ENCODE measurements around the gene NUTM2G.
"Not testable (repeated sequence)": the region's sequence is repeated elsewhere in the genome, so short reads cannot be mapped to it uniquely, and the experiment has no call there.

NUTM2G gene

DNA sequence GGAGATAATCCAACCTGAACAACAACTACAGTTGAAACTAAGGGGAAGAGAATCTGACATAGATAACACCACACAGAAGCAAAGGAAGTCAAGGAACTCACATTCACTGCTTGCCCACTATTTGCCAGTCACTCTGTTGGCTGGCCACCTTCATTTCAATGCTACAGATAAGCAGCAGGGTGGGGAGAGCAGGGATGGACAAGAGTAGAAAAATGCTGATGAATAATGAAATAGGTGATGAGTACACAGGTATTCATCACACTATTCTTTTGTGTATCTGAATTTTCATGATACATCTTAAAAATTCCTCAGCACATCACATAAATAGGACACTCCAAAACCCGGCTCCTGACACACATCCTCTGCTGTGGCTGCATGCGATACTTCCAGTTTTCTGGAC, 21.9 kb downstream of the NUTM2G start:
- not testable (repeated sequence) for DNase-seq

DNA sequence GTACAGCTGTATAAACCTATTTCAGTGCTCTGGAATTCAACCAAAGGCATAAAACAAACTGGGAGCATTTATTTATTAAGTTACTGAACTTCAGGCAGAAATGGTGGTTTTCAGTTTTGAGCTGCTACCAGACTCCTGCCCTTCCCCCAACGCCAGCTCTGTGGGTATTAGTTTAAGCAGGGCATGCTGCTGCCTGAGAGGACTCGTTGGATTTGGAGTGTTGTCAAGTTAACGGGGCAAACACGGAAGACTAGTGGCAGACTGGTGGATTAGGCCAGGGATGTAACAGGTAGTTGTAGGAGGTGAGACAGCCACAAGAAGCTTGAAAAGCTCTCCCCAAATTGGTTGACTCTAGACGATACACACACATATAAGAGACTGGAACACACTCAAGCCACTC, 38.9 kb downstream of the NUTM2G start:
- not testable (repeated sequence) for DNase-seq

DNA sequence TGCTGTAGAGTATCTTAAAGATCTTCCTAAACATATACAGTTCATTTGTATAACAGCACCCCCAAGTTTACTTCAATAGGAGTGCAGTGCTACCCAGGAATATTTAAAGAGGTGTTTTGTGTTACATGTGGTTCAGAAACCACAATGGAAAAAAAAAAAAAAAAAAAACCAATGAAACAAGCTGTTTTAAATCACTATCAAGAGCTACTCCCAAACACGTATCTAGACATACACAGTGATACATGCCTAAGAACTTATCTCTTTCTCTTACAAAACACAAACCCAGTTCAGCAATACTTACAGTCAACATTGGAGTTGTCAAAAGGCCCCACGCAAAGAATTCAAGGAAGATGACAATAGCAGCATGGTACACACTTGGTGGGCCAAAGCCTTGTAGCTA, 43.9 kb downstream of the NUTM2G start:
- DNase-seq, result not testable (repeated sequence)

DNA sequence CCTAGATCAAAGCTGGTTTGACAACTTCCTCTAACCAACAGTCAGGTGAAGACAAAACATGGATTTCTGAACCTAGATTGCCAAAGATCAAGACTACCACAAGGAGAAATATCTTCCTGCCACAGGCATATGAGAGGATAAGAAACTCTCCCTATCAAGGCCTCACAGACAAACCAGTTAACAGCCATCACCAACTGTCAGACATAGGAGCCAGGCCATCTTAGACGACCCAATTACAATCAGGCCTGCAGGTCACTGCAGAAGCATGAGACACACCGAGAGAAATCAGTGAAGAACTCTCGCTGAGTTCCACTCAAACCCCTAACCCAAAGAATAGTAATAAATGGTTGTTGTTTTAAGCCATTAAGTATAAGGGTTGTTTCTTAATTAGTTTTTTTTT, 45.4 kb downstream of the NUTM2G start:
- not testable (repeated sequence) for DNase-seq

DNA sequence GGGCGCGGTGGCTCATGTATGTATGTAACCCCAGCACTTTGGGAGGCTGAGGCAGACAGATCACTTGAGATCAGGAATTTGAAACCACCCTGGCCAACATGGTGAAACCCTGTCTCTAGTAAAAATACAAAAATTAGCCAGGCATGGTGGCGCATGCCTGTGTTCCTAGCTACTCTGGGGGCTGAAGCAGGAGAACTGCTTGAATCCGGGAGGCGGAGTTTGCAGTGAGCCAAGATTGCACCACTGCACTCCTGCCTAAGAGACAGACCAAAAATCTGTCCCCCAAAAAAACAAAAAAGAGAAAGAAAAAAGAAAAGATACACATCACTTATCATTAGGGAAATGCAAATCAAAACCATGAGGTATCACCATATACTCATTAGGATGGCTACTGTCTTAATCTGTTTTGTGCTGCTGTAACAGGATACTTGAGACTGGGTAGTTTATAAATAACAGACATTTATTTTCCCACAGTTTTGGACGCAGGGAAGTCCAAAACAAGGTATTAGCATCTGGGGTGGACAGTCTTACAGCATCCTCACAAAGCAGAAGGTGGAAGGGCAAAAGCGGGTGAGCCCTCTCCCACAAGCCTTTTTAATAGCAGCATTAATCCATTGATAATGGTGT, 55.0 kb downstream of the NUTM2G start:
- not testable (repeated sequence) for DNase-seq

DNA sequence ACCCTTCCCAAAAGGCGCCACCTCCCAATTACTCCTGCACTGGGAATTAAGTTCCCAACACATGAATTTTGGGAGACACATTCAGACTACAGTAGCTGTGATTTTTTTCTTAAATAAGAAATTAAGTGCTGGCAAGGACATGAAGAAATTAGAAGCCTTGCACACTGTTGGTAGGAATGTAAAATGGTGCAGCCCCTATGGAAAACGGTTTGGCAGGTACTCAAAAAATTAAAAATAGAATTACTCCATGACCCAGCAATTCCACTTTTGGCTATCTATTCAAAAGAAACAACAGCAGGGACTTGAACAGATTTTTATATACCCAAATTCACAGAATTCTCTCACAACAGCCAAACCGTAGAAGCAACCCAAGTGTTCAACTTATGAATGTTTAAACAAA, 55.5 kb downstream of the NUTM2G start:
- DNase-seq, result not testable (repeated sequence)

DNA sequence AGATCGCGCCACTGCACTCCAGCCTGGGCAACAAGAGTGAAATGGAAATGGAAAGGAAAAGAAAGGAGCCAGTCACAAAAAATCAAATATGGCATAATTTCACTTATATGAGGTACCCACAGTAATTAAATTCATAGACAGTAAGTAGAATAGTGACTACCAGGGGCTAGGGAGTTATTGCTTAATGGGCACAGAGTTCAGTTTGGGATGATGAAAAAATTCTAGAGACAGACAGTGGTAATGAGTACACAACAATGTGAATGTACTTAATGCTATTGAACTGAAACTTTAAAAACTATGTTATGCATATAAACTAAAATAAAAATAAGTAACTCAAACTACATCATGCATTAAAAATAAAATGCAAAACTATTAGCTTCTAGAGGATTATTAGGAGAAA, 56.2 kb downstream of the NUTM2G start:
- not testable (repeated sequence) for DNase-seq

Data from NCI-H774 (cell line).